IMR-90 (cell line): ENCODE measurements around the gene RDH13. TPM values are rescaled to one million over a fixed set of nuclear protein-coding genes. Genes with fewer than 3 reads are reported as not detected.
"Not testable (repeated sequence)": the region's sequence is repeated elsewhere in the genome, so short reads cannot be mapped to it uniquely, and the experiment has no call there.

ENCODE experiments used
- ATAC-seq: fragments of 200-7000 bp; cut with Tn5 transposase; 2 replicates; pipeline ENCODE4 v1.9.1; 2020; ENCODE audit warnings: low read depth, mild to moderate bottlenecking, moderate library complexity
- BruUV-seq: library from RNA; stranded (reverse); fragments of 400-500 nt; replicated peaks from 2 replicates; lab custom pipeline; 2021; lab: Mats Ljungman, UMichigan
- CTCF ChIA-PET: fragments of 300-600 bp; formaldehyde crosslinking; extraction: SDS; loops from one replicate; lab custom pipeline; 2021; ENCODE audit warnings: antibody characterized with exemption; lab: Yijun Ruan, JAX
- POLR2A ChIA-PET: fragments of 300-600 bp; sonication (Branson Sonifier 250); formaldehyde crosslinking; loops from one replicate; lab custom pipeline; 2022; ENCODE audit warnings: antibody characterized with exemption; ENCODE audit not compliant: unreplicated experiment; lab: Charles Lee
- DNase-seq: peaks from one replicate; pipeline ENCODE4 v3.0.0; 2013
- H2AFZ ChIP-seq: replicated peaks from 2 replicates; pipeline ENCODE3; 2013; ENCODE audit warnings: low read length, mild to moderate bottlenecking; ENCODE audit not compliant: poor library complexity
- H2AK5ac ChIP-seq: 2 replicates; pipeline ENCODE4 v1.6.1; 2013; ENCODE audit warnings: low read depth, low read length, inconsistent platforms
- H2AK9ac ChIP-seq: replicated peaks from 2 replicates; pipeline ENCODE3; 2013; ENCODE audit warnings: mild to moderate bottlenecking, low read depth, low read length, moderate library complexity; ENCODE audit not compliant: poor library complexity
- H2BK120ac ChIP-seq: 2 replicates; pipeline ENCODE4 v1.6.1; 2013; ENCODE audit warnings: low read depth, low read length, inconsistent platforms
- H2BK15ac ChIP-seq: 3 replicates; pipeline ENCODE4 v1.6.1; 2013; ENCODE audit warnings: low read depth, low read length, inconsistent platforms
- H2BK20ac ChIP-seq: 2 replicates; pipeline ENCODE4 v1.6.1; 2013; ENCODE audit warnings: low read depth, mild to moderate bottlenecking, inconsistent platforms, low read length, moderate library complexity
- H2BK5ac ChIP-seq: 2 replicates; pipeline ENCODE4 v1.6.1; 2013; ENCODE audit warnings: mild to moderate bottlenecking, low read depth, low read length, inconsistent platforms; ENCODE audit not compliant: poor library complexity, severe bottlenecking
- H3K14ac ChIP-seq: replicated peaks from 2 replicates; pipeline ENCODE4 v1.6.1; 2013; ENCODE audit warnings: low read depth, low read length, inconsistent platforms
- H3K18ac ChIP-seq: 2 replicates; pipeline ENCODE4 v1.6.1; 2013; ENCODE audit warnings: low read depth, low read length, control low read depth
- H3K23ac ChIP-seq: 2 replicates; pipeline ENCODE4 v1.6.1; 2013; ENCODE audit warnings: low read depth, low read length, inconsistent platforms
- H3K27ac ChIP-seq: 2 replicates; pipeline ENCODE4 v1.5.1; 2013; ENCODE audit warnings: mild to moderate bottlenecking, control low read depth, low read length; ENCODE audit not compliant: insufficient read depth
- H3K27me3 ChIP-seq: 2 replicates; pipeline ENCODE4 v1.6.1; 2013; ENCODE audit warnings: low read length; ENCODE audit not compliant: control insufficient read depth, insufficient read depth
- H3K36me3 ChIP-seq: 2 replicates; pipeline ENCODE4 v1.6.1; 2013; ENCODE audit warnings: low read length, mixed read lengths; ENCODE audit not compliant: control insufficient read depth, insufficient read depth
- H3K4ac ChIP-seq: 2 replicates; pipeline ENCODE4 v1.6.1; 2013; ENCODE audit warnings: low read depth, low read length, inconsistent platforms
- H3K4me1 ChIP-seq: 2 replicates; pipeline ENCODE4 v1.6.1; 2013; ENCODE audit warnings: low read length, mixed read lengths; ENCODE audit not compliant: control insufficient read depth, insufficient read depth
- H3K4me2 ChIP-seq: 2 replicates; pipeline ENCODE4 v1.6.1; 2013; ENCODE audit warnings: low read depth, mild to moderate bottlenecking, control low read depth, low read length, moderate library complexity
- H3K4me3 ChIP-seq: 2 replicates; pipeline ENCODE4 v1.5.1; 2013; ENCODE audit warnings: low read depth, mild to moderate bottlenecking, control low read depth, low read length, moderate library complexity; ENCODE audit not compliant: insufficient read depth
- H3K56ac ChIP-seq: 2 replicates; pipeline ENCODE4 v1.6.1; 2013; ENCODE audit warnings: low read length, inconsistent platforms; ENCODE audit not compliant: insufficient read depth; ENCODE audit errors: extremely low read depth
- H3K79me1 ChIP-seq, 2 experiments: 2 replicates each; pipeline ENCODE4 v1.6.1; 2013; ENCODE audit warnings: low read length in 2 of 2, inconsistent platforms in 1 of 2, low read depth in 1 of 2
- H3K9ac ChIP-seq: 2 replicates; pipeline ENCODE4 v1.6.1; 2013; ENCODE audit warnings: low read depth, low read length, control low read depth
- H3K9me1 ChIP-seq: 2 replicates; pipeline ENCODE4 v1.6.1; 2013; ENCODE audit warnings: low read length, inconsistent platforms; ENCODE audit not compliant: insufficient read depth
- H3K9me3 ChIP-seq: 2 replicates; pipeline ENCODE4 v1.6.1; 2013; ENCODE audit warnings: low read length; ENCODE audit not compliant: control insufficient read depth, insufficient read depth
- H4K20me1 ChIP-seq: 2 replicates; pipeline ENCODE4 v1.6.1; 2013; ENCODE audit warnings: low read length, inconsistent platforms; ENCODE audit not compliant: insufficient read depth
- H4K5ac ChIP-seq: 2 replicates; pipeline ENCODE4 v1.6.1; 2013; ENCODE audit warnings: mild to moderate bottlenecking, low read depth, low read length, control low read depth
- H4K8ac ChIP-seq, 2 experiments: 2 replicates each; pipeline ENCODE4 v1.6.1; 2013; ENCODE audit warnings: low read depth in 2 of 2, low read length in 2 of 2, control low read depth in 1 of 2, inconsistent platforms in 1 of 2
- H4K91ac ChIP-seq: 2 replicates; pipeline ENCODE4 v1.6.1; 2013; ENCODE audit warnings: low read depth, low read length, inconsistent platforms; ENCODE audit not compliant: insufficient read depth
- WGBS, 2 experiments: methylation state at CpG; one replicate each; pipeline versions ENCODE4 v1.1.5 to v1.1.7; 2013; ENCODE audit warnings: missing lambda C conversion rate in 2 of 2; ENCODE audit not compliant: insufficient read length in 1 of 2; ENCODE audit errors: extremely low coverage in 2 of 2; 5-methylcytosine and 5-hydroxymethylcytosine counted together
- dilution Hi-C: fragments of 300-500 bp; cut with HindIII; formaldehyde crosslinking; loops from one replicate; pipeline ENCODE4 v1.14.3; 2018; ENCODE audit warnings: low sequenced_read_pairs; ENCODE audit not compliant: unreplicated experiment
- in situ Hi-C: fragments of 300-500 bp; cut with MboI; formaldehyde crosslinking; loops from 3 replicates; pipeline ENCODE4 v1.14.3; 2019; ENCODE audit warnings: low sequenced_read_pairs, inconsistent platforms, mixed read lengths
- intact Hi-C: fragments of 100-400 bp; cut with micrococcal nuclease; formaldehyde crosslinking; loops from 2 replicates; pipeline ENCODE4 v1.10.0; 2022
- polyA plus RNA-seq, 3 experiments: library from polyadenylated mRNA; depleted of rRNA; stranded (reverse); fragments of >200 nt; gene quantifications; 2 replicates each; pipeline ENCODE4 v1.2.3, GENCODE V29; 2012; ENCODE audit warnings: low replicate concordance in 1 of 3
- total RNA-seq: library from RNA; depleted of rRNA; stranded (reverse); fragments of >200 nt; gene quantifications from 2 replicates; pipeline ENCODE4 v1.2.3, GENCODE V29; 2012

RDH13 gene
- total and polyA plus RNA-seq, 2 of the 4 experiments (the other 2 are of a cell fraction): 7.5 to 7.8 TPM

DNA sequence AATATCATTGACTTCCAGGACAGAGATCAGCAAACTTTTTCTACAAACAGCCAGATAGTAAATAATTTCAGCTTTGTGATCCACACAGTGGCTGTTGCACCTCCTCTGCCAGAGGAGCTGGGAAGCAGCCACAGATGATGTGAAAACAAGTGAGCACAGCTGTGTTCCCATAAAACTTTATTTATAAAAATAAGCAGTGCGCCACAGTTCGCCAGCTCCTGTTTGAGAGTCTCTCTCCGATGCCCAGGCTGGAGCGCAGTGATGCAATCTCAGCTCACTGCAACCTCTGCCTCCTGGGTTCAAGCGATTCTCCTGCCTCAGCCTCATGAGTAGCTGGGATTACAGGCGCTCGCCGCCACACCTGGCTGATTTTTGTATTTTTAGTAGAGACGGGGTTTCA is 2.6 kb upstream of the RDH13 start:
- H4K20me1 ChIP-seq, H2BK120ac ChIP-seq, H2AK9ac ChIP-seq, H3K9me3 ChIP-seq, POLR2A ChIA-PET, BruUV-seq, dilution Hi-C loops, H2BK15ac ChIP-seq, H4K91ac ChIP-seq, H3K27ac ChIP-seq, H3K4me3 ChIP-seq, H3K18ac ChIP-seq, H2BK5ac ChIP-seq, H3K56ac ChIP-seq, H4K8ac ChIP-seq, H3K23ac ChIP-seq, H4K5ac ChIP-seq, H2AFZ ChIP-seq, ATAC-seq, in situ Hi-C loops, H3K4ac ChIP-seq, H3K9ac ChIP-seq, DNase-seq, H3K4me2 ChIP-seq, H3K79me1 ChIP-seq, H2AK5ac ChIP-seq, H3K4me1 ChIP-seq, H2BK20ac ChIP-seq, H3K36me3 ChIP-seq, H3K14ac ChIP-seq, H3K9me1 ChIP-seq: not testable (repeated sequence)
- CTCF ChIA-PET: interaction anchor here (0.6 to 0.7 kb wide), 2 partner anchors 518 to 1024 kb away, joined by 3 to 4 read pairs; no protein-coding TSS in a partner anchor
- intact Hi-C loops: loop anchor here (10.0 kb wide), 1 partner anchor 591 kb away; the partner anchor contains the start of gene CDC42EP5
- 90% methylated on average over 4 of the region's 9 CpGs; no CpG with 5 or more reads in 1 of the 2 experiments for WGBS, 2 experiments
- H3K27me3 ChIP-seq: peaks cover 22% of the 10 kb centered on the region
